Endothelial cell (in vitro differentiated cells): ENCODE data around the gene BORCS5. TPM values are rescaled to one million over a fixed set of nuclear protein-coding genes. Genes with fewer than 3 reads are reported as not detected.
A peak's percentile ranks its signal among the peaks of the same experiment; 100 is the strongest.

Experiments
- DNase-seq: peaks from one replicate; pipeline ENCODE4 v3.0.0; 2021; ENCODE audit warnings: low spot score
- H3K27ac Mint-ChIP-seq: one replicate; pipeline ENCODE4 v1.8.0; 2021; ENCODE audit warnings: mixed read lengths, inconsistent platforms; ENCODE audit not compliant: unreplicated experiment
- H3K27me3 Mint-ChIP-seq: one replicate; pipeline ENCODE4 v1.8.0; 2021; ENCODE audit warnings: mild to moderate bottlenecking, moderate library complexity, mixed read lengths, inconsistent platforms; ENCODE audit not compliant: unreplicated experiment
- H3K36me3 Mint-ChIP-seq: one replicate; pipeline ENCODE4 v1.8.0; 2021; ENCODE audit warnings: mild to moderate bottlenecking, low read depth, mixed read lengths, inconsistent platforms; ENCODE audit not compliant: unreplicated experiment
- H3K4me1 Mint-ChIP-seq: one replicate; pipeline ENCODE4 v1.8.0; 2021; ENCODE audit warnings: mild to moderate bottlenecking, mixed read lengths, inconsistent platforms; ENCODE audit not compliant: unreplicated experiment
- H3K4me3 Mint-ChIP-seq: one replicate; pipeline ENCODE4 v1.8.0; 2021; ENCODE audit warnings: mild to moderate bottlenecking, mixed read lengths, inconsistent platforms; ENCODE audit not compliant: unreplicated experiment
- H3K9me3 Mint-ChIP-seq: one replicate; pipeline ENCODE4 v1.8.0; 2021; ENCODE audit warnings: mixed read lengths, inconsistent platforms; ENCODE audit not compliant: unreplicated experiment
- total RNA-seq: library from RNA; stranded (reverse); fragmentation: NEBNext Ultra II Directional; extraction: Animal tissue kit (Norgen Biotek cat#: 25700); gene quantifications from one replicate; pipeline ENCODE4 v1.2.1, GENCODE V29; 2021; ENCODE audit not compliant: unreplicated experiment
- TF ChIP-seq, protein P1 (sequence below): fragments of 200-600 bp; sonication (generic); IDR thresholded peaks from one replicate; pipeline ENCODE4 v1.5.0; 2021; ENCODE audit warnings: antibody characterized with exemption; ENCODE audit not compliant: unreplicated experiment

BORCS5 gene
- total RNA-seq, 1 donor from 2014 or later = 10.4 TPM

DNA sequence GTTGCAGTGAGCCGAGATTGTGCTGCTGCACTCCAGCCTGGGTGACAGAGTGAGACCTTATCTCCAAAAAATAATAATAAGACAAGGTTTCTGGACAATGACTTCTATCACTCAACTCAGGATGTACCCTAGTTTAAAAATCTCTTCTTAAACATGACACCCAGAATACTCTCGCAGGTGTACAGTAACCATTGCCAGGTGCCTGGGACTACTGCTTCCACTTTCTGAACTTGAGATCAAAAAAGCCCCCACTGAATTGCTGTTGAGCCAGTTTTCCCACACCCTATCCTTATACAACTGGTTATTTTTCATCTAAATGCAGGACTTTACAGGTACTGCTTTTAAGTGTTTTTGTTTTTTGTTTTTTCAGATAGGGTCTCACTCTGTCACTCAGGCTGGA, 36.3 kb downstream of the BORCS5 start:
- H3K36me3 Mint-ChIP-seq = no peaks in the 10 kb centered on the region
- peaks cover 3% of the 10 kb centered on the region for H3K27me3 Mint-ChIP-seq
- no peak for DNase-seq
- H3K4me1 Mint-ChIP-seq = no peaks in the 10 kb centered on the region
- H3K9me3 Mint-ChIP-seq = no peaks in the 10 kb centered on the region
- TF ChIP-seq, protein P1, sequence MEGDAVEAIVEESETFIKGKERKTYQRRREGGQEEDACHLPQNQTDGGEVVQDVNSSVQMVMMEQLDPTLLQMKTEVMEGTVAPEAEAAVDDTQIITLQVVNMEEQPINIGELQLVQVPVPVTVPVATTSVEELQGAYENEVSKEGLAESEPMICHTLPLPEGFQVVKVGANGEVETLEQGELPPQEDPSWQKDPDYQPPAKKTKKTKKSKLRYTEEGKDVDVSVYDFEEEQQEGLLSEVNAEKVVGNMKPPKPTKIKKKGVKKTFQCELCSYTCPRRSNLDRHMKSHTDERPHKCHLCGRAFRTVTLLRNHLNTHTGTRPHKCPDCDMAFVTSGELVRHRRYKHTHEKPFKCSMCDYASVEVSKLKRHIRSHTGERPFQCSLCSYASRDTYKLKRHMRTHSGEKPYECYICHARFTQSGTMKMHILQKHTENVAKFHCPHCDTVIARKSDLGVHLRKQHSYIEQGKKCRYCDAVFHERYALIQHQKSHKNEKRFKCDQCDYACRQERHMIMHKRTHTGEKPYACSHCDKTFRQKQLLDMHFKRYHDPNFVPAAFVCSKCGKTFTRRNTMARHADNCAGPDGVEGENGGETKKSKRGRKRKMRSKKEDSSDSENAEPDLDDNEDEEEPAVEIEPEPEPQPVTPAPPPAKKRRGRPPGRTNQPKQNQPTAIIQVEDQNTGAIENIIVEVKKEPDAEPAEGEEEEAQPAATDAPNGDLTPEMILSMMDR = no peak
- no peak overlapping the region for H3K4me3 Mint-ChIP-seq
- no peak overlapping the region for H3K27ac Mint-ChIP-seq

DNA sequence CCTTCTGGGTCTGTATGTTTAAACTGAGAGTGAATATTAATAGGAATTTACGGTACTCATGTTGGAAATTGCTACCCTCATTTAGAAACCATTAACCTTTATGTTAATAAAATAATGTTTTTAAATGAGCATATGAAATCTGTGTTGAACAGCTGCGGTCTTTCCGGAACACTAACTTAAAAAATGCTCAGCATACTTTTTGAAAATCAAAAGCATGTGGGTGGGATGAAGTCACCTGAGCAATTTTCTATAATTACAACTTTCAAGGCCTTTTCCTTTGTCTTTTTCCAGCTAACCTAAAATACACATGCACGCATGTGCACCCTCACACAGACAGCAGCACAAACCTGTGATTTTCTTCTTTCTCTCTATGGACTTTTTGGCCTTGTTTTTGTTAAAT, 39.8 kb downstream of the BORCS5 start:
- no peak overlapping the region for H3K4me3 Mint-ChIP-seq
- peaks cover 3% of the 10 kb centered on the region for H3K27me3 Mint-ChIP-seq
- H3K36me3 Mint-ChIP-seq = no peaks in the 10 kb centered on the region
- DNase-seq = no peak
- H3K27ac Mint-ChIP-seq = no peak overlapping the region
- TF ChIP-seq, protein P1 = no peak
- no peaks in the 10 kb centered on the region for H3K4me1 Mint-ChIP-seq
- no peaks in the 10 kb centered on the region for H3K9me3 Mint-ChIP-seq

DNA sequence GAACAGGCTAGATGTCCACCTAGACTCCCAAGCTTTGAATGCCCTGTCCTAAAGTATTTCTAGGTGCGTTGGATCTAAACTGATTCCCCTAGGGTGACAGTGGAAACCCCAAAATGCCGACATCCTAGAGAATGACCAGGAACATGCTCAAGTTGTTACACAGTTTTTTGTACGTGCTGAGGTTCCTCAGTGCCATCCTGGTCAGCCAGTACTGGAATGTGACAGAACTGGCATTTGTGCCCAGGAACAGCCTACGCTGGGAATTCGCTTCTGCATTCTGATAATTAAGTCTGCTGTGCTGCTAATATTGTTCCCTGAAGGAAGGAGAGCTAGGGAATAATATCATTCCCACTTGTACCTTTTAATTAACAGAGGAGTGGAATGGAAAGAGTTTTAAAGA, 40.3 kb downstream of the BORCS5 start:
- Mint-ChIP-seq H3K4me3 (no peak overlapping the region), H3K27ac (no peak overlapping the region), H3K4me1 (no peaks in the 10 kb centered on the region), H3K36me3 (no peaks in the 10 kb centered on the region), H3K9me3 (no peaks in the 10 kb centered on the region), H3K27me3 (peaks cover 3% of the 10 kb centered on the region)
- TF ChIP-seq, protein P1 = no peak
- DNase-seq = no peak

DNA sequence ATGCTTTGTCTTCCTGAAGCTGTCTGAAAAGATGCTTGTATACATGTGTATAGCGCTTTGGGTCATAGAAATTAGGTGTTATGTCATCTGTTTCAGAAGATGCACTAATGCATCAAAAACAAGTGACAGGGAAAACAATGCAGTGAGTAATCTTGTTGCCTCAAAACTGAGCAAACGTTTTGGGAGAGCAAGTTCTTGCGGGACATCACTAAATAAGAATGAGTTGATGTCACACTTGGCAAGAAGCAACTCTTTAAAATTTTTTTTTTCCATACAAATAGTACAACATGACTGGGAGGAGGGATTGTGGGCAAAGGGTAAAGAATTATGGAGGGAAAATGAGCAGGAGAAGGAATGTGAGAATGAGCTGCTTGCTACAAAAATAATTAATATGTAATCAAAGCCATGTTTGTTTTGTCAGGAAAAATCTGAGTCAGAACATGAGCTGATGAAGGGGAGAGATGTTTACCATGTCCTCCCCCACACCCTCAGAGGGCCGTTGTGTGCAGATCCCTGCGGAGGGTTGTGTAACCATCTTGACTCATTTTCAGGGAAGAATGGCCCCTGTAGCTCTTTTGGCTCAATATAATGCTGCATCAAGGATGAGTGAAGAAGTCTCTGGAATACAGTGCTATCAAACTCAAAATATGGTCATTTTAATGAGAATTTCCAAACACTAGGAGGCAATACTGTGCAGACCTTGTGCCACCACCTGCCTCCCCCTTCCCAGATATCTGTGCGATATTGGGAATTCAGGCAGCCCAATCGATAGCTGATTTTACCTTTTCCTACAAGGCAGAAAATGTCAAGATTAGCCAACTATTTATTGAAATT, 41.4 kb downstream of the BORCS5 start:
- peaks cover 7% of the 10 kb centered on the region for H3K4me1 Mint-ChIP-seq
- TF ChIP-seq, protein P1 = no peak
- H3K4me3 Mint-ChIP-seq = no peak overlapping the region
- H3K9me3 Mint-ChIP-seq = no peaks in the 10 kb centered on the region
- no peak for DNase-seq
- H3K27ac Mint-ChIP-seq = no peak overlapping the region
- peaks cover 3% of the 10 kb centered on the region for H3K27me3 Mint-ChIP-seq
- no peaks in the 10 kb centered on the region for H3K36me3 Mint-ChIP-seq

DNA sequence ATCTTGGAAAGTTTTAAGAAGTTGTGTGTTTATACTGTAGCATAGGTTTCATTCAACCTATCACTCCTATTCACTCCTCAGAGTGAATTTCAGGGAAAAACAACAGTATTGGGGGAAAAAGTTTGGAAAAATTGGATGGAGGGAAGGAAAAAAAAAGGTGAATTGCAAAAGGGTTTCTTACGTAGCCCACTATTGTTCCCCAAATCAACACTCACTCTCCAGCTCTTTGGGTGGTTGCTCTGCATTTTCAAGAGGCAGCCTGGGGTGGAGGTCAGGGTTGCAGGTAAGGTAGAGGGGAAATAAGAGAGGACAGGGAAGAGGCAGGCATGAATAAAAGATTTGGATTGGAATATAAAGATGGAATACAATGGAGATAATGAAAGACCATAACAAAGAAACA, 42.3 kb downstream of the BORCS5 start:
- no peaks in the 10 kb centered on the region for H3K36me3 Mint-ChIP-seq
- no peak for DNase-seq
- H3K27me3 Mint-ChIP-seq = peaks cover 3% of the 10 kb centered on the region
- peaks cover 14% of the 10 kb centered on the region for H3K4me1 Mint-ChIP-seq
- TF ChIP-seq, protein P1 = no peak
- no peak overlapping the region for H3K4me3 Mint-ChIP-seq
- H3K27ac Mint-ChIP-seq = peak overlapping the region; percentile 13
- no peaks in the 10 kb centered on the region for H3K9me3 Mint-ChIP-seq
